SIG-M5 (cell line): Measurements from ENCODE around the gene KLHL2.

Experiments used
- DNase-seq: peaks from one replicate; lab custom pipeline; 2025; lab: John Stamatoyannopoulos, UW

KLHL2 gene

GRCh38 chr4:165368114-165368513 is 160.8 kb downstream of the KLHL2 start:
- no peak for DNase-seq

GRCh38 chr4:165368567-165368966 is 161.2 kb downstream of the KLHL2 start:
- no peak for DNase-seq

GRCh38 chr4:165369522-165369921 is 162.2 kb downstream of the KLHL2 start:
- DNase-seq: no peak

GRCh38 chr4:165370530-165370929 is 163.2 kb downstream of the KLHL2 start:
- no peak for DNase-seq
